B cell (primary cell): ENCODE measurements around the gene KCNT2. TPM values are rescaled to one million over a fixed set of nuclear protein-coding genes. Genes with fewer than 3 reads are reported as not detected.

Experiments used
- ATAC-seq: fragments of 200-7000 bp; cut with Tn5 transposase; one replicate; pipeline ENCODE4 v1.10.0; 2021; ENCODE audit warnings: low read depth, mild to moderate bottlenecking, moderate number of reproducible peaks, moderate library complexity
- CTCF ChIA-PET: fragments of 350-600 bp; sonication (Branson Sonifier 250); formaldehyde crosslinking; loops from one replicate; lab custom pipeline; 2021; ENCODE audit warnings: antibody characterized with exemption, inconsistent platforms; lab: Charles Lee
- POLR2A ChIA-PET: fragments of 350-600 bp; sonication (Branson Sonifier 250); formaldehyde crosslinking; loops from one replicate; lab custom pipeline; 2021; ENCODE audit warnings: antibody characterized with exemption; lab: Charles Lee
- DNase-seq: peaks from one replicate; pipeline ENCODE4 v3.0.0; 2013
- H2AFZ ChIP-seq: 2 replicates; pipeline ENCODE4 v1.6.1; 2012; ENCODE audit warnings: mild to moderate bottlenecking, low read depth, low read length; ENCODE audit not compliant: insufficient read depth, poor library complexity, severe bottlenecking
- H3K27ac ChIP-seq, 2 donors: 1 replicate in 1 of 2; 2 replicates in 1 of 2; pipeline ENCODE4 v1.5.1; 2012 to 2013; ENCODE audit warnings: low read length in 2 of 2, mild to moderate bottlenecking in 2 of 2, moderate library complexity in 1 of 2
- H3K27me3 ChIP-seq, 4 experiments: fragments of 200-600 bp in 1 of 4; sonication (generic) in 1 of 4; replicated peaks in 1 of 4; 1 replicate in 2 of 4; 2 replicates in 2 of 4; pipeline versions ENCODE4 v1.6.1 to v1.7.0; 2013 to 2016; ENCODE audit warnings: low read length in 3 of 4, mild to moderate bottlenecking in 2 of 4, mixed read lengths in 1 of 4, moderate library complexity in 1 of 4; ENCODE audit not compliant: insufficient read depth in 4 of 4, control insufficient read depth in 3 of 4; ENCODE audit errors: control extremely low read depth in 1 of 4
- H3K36me3 ChIP-seq, 2 experiments: replicated peaks in 1 of 2; 1 replicate in 1 of 2; 2 replicates in 1 of 2; pipeline versions ENCODE4 v1.6.1 to v1.7.1; 2013; ENCODE audit warnings: low read length in 1 of 2; ENCODE audit not compliant: insufficient read depth in 2 of 2, control insufficient read depth in 1 of 2; ENCODE audit errors: control extremely low read depth in 1 of 2, extremely low read depth in 1 of 2
- H3K4me1 ChIP-seq, 2 donors: fragments of 200-600 bp in 1 of 2; sonication (generic) in 1 of 2; 1 replicate in 1 of 2; 2 replicates in 1 of 2; pipeline versions ENCODE4 v1.5.1 to v1.6.1; 2013 to 2017; ENCODE audit warnings: low read length in 2 of 2; ENCODE audit not compliant: control insufficient read depth in 2 of 2, insufficient read depth in 2 of 2
- H3K4me2 ChIP-seq: replicated peaks from 2 replicates; pipeline ENCODE3; 2012; ENCODE audit warnings: mild to moderate bottlenecking, low read depth, low read length; ENCODE audit not compliant: poor library complexity, severe bottlenecking
- H3K4me3 ChIP-seq, 5 experiments: fragments of 200-600 bp in 1 of 5; sonication (generic) in 1 of 5; 1 replicate in 3 of 5; 2 replicates in 2 of 5; pipeline versions ENCODE4 v1.5.1 to v1.7.0; 2011 to 2016; ENCODE audit warnings: low read length in 4 of 5, mild to moderate bottlenecking in 4 of 5, low read depth in 2 of 5, control low read depth in 1 of 5, moderate library complexity in 1 of 5; ENCODE audit not compliant: insufficient read depth in 1 of 5; ENCODE audit errors: control extremely low read depth in 1 of 5, extremely low read depth in 1 of 5
- H3K79me2 ChIP-seq: fragments of 200-600 bp; sonication (generic); one replicate; pipeline ENCODE4 v1.6.0; 2016; ENCODE audit warnings: low read length; ENCODE audit not compliant: control insufficient read depth, insufficient read depth
- H3K9ac ChIP-seq: fragments of 200-600 bp; sonication (generic); 2 replicates; pipeline ENCODE4 v1.6.1; 2017; ENCODE audit warnings: mild to moderate bottlenecking, low read length, moderate library complexity
- H3K9me3 ChIP-seq, 3 donors: one replicate each; pipeline versions ENCODE4 v1.6.1 to v1.7.1; 2013; ENCODE audit warnings: low read length in 2 of 3; ENCODE audit not compliant: control insufficient read depth in 2 of 3, insufficient read depth in 1 of 3; ENCODE audit errors: control extremely low read depth in 1 of 3
- H4K20me1 ChIP-seq: 2 replicates; pipeline ENCODE4 v1.6.0; 2012; ENCODE audit warnings: mild to moderate bottlenecking, low read length; ENCODE audit not compliant: insufficient read depth, control insufficient read depth, poor library complexity, severe bottlenecking
- H3K27ac Mint-ChIP-seq: one replicate; pipeline ENCODE4 v1.8.0; 2021; ENCODE audit warnings: mixed read lengths
- H3K27me3 Mint-ChIP-seq: one replicate; pipeline ENCODE4 v1.8.0; 2021; ENCODE audit warnings: mixed read lengths
- H3K4me1 Mint-ChIP-seq: one replicate; pipeline ENCODE4 v1.8.0; 2021; ENCODE audit warnings: mixed read lengths
- H3K4me3 Mint-ChIP-seq: one replicate; pipeline ENCODE4 v1.8.0; 2021; ENCODE audit warnings: mixed read lengths
- H3K9me3 Mint-ChIP-seq: one replicate; pipeline ENCODE4 v1.8.0; 2022; ENCODE audit warnings: mixed read lengths; ENCODE audit not compliant: insufficient read depth
- EZH2 ChIP-seq: IDR thresholded peaks from 2 replicates; pipeline ENCODE4 v1.6.1; 2012; ENCODE audit warnings: borderline replicate concordance, low read depth, mild to moderate bottlenecking, moderate library complexity, low read length; ENCODE audit not compliant: insufficient read depth, poor library complexity, severe bottlenecking
- WGBS: methylation state at CpG from one replicate; pipeline ENCODE4 v1.1.5; 2013; ENCODE audit warnings: missing lambda C conversion rate; ENCODE audit not compliant: insufficient coverage; 5-methylcytosine and 5-hydroxymethylcytosine counted together
- intact Hi-C: fragments of 100-400 bp; cut with micrococcal nuclease; formaldehyde crosslinking; loops from one replicate; pipeline ENCODE4 v1.10.0; 2022
- polyA plus RNA-seq: library from polyadenylated mRNA; depleted of rRNA; stranded (reverse); fragments of >200 nt; gene quantifications from 2 replicates; pipeline ENCODE4 v1.2.3, GENCODE V29; 2012
- total RNA-seq, 2 donors: library from RNA; stranded (reverse); fragments of 120-200 nt in 1 of 2; gene quantifications; 1 replicate in 1 of 2; 2 replicates in 1 of 2; pipeline versions ENCODE4 v1.2.3 to v1.2.4, GENCODE V29; 2013 to 2022
- TF ChIP-seq, protein P1 (sequence below): fragments of 200-600 bp; IDR thresholded peaks from one replicate; pipeline ENCODE4 v1.8.0; 2022; ENCODE audit warnings: antibody characterized with exemption, mild to moderate bottlenecking

KCNT2 gene
- total and polyA plus RNA-seq, 2 donors (not counting 1 experiment from before 2014, with no cell fraction given), result not detected

DNA sequence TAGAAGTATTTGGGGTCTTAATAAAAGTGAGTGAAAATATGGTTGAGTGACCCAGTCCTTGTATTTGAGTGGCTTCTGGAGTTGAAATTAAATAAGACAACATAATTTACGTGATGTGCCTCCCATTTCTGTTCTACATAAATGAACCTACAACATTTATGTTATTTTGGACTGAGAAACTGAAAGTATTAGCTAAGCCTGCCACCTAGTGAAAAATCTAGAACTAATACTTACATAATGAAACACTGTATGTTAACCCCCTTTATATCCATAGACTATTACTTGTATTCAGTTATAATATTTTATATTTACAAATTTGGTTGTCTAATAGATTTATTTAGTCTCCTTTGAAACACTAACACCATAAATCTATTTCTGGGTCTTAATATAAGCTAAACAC is 298.9 kb downstream of the KCNT2 start:
- no peaks in the 10 kb centered on the region for H3K4me1 ChIP-seq
- no CpG with 5 or more reads among the region's 1 CpG for WGBS
- H3K4me3 ChIP-seq, result no peak overlapping the region
- no peak overlapping the region for H3K27ac Mint-ChIP-seq
- no peaks in the 10 kb centered on the region for H3K27me3 Mint-ChIP-seq
- no peaks in the 10 kb centered on the region for H3K9me3 ChIP-seq
- no peaks in the 10 kb centered on the region for H4K20me1 ChIP-seq
- no peak overlapping the region for H2AFZ ChIP-seq
- H3K4me2 ChIP-seq, result no peak overlapping the region
- no peaks in the 10 kb centered on the region for H3K36me3 ChIP-seq
- H3K9me3 Mint-ChIP-seq, result no peaks in the 10 kb centered on the region
- ChIA-PET CTCF (no interaction called here), POLR2A (no interaction called here)
- H3K4me1 Mint-ChIP-seq, result no peaks in the 10 kb centered on the region
- ATAC-seq (no peak), DNase-seq (no peak)
- intact Hi-C loops, result no loop called here
- H3K79me2 ChIP-seq, result no peaks in the 10 kb centered on the region
- no peak overlapping the region for H3K4me3 Mint-ChIP-seq
- H3K27ac ChIP-seq, result no peak overlapping the region
- H3K9ac ChIP-seq, result no peak overlapping the region
- H3K27me3 ChIP-seq, result no peaks in the 10 kb centered on the region
- TF ChIP-seq, protein P1, sequence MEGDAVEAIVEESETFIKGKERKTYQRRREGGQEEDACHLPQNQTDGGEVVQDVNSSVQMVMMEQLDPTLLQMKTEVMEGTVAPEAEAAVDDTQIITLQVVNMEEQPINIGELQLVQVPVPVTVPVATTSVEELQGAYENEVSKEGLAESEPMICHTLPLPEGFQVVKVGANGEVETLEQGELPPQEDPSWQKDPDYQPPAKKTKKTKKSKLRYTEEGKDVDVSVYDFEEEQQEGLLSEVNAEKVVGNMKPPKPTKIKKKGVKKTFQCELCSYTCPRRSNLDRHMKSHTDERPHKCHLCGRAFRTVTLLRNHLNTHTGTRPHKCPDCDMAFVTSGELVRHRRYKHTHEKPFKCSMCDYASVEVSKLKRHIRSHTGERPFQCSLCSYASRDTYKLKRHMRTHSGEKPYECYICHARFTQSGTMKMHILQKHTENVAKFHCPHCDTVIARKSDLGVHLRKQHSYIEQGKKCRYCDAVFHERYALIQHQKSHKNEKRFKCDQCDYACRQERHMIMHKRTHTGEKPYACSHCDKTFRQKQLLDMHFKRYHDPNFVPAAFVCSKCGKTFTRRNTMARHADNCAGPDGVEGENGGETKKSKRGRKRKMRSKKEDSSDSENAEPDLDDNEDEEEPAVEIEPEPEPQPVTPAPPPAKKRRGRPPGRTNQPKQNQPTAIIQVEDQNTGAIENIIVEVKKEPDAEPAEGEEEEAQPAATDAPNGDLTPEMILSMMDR, result no peak
- no peak for TF ChIP-seq EZH2

DNA sequence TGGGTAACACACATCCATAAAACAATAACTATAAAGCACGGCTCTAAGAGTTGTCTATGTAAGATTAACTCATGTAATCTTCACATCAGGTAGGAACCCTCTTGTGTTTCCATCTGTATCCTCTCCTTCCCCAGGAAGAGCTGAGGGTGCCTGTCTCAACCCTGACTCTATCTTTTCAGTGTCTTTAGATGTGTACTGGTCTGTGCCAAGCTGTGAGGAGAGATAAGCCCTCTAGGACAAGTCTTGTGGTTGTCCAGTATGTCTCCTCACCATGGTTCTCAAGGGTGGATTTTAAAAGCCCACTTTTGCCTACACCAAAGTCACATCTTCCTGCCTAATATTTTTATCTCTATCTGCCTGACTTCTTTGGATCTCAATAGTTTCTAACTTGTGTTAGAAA is 300.1 kb downstream of the KCNT2 start:
- no peak overlapping the region for H3K27ac ChIP-seq
- ChIA-PET CTCF (no interaction called here), POLR2A (no interaction called here)
- no peaks in the 10 kb centered on the region for H3K27me3 ChIP-seq
- no peak overlapping the region for H3K4me2 ChIP-seq
- intact Hi-C loops, result no loop called here
- Mint-ChIP-seq H3K27ac (no peak overlapping the region), H3K4me1 (no peaks in the 10 kb centered on the region), H3K27me3 (no peaks in the 10 kb centered on the region), H3K9me3 (no peaks in the 10 kb centered on the region), H3K4me3 (no peak overlapping the region)
- no CpG with 5 or more reads among the region's 1 CpG for WGBS
- no peaks in the 10 kb centered on the region for H3K36me3 ChIP-seq
- no peaks in the 10 kb centered on the region for H3K79me2 ChIP-seq
- ATAC-seq, result no peak
- H3K9ac ChIP-seq, result no peak overlapping the region
- no peaks in the 10 kb centered on the region for H4K20me1 ChIP-seq
- no peak overlapping the region for H3K4me3 ChIP-seq
- no peaks in the 10 kb centered on the region for H3K4me1 ChIP-seq
- no peak for DNase-seq
- H3K9me3 ChIP-seq, result no peaks in the 10 kb centered on the region
- no peak overlapping the region for H2AFZ ChIP-seq
- TF ChIP-seq, protein P1, result no peak
- no peak for TF ChIP-seq EZH2
